Hematopoietic multipotent progenitor cell treated with erythropoietin and hydrocortisone succinate and interleukin-3 and kit ligand, for 17 days (in vitro differentiated cells): ENCODE measurements around the gene CLCF1.
A peak's percentile ranks its signal among the peaks of the same experiment; 100 is the strongest.

Experiments used
- DNase-seq: peaks from one replicate; pipeline ENCODE4 v3.0.0-alpha.2; 2015; ENCODE audit warnings: low spot score

The CLCF1 gene

DNA sequence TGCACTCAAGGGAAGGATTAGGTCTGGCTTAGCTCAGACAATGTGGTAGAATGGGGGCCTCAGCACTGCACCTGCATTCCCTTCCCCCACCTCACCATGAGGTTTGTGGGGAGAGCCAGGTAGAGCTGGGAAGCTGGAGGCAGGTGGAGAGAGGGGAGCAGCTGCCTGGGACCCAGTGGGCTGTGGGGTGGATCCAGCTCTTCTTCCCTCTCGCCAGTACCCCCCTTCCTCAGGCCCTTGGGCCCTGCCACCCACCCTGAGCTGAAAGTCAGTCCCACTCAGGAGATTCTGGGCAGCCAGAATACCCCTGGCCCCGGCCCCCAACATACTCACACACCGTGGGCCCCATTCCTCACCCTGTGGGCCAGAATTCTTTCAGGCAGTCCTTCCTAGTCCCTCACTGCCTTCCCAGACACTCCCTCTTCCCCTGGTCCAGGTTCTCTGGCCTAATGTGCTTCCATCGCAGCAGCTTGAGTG lies 17.0 kb downstream of the CLCF1 start:
- DNase-seq: peak; percentile 3

DNA sequence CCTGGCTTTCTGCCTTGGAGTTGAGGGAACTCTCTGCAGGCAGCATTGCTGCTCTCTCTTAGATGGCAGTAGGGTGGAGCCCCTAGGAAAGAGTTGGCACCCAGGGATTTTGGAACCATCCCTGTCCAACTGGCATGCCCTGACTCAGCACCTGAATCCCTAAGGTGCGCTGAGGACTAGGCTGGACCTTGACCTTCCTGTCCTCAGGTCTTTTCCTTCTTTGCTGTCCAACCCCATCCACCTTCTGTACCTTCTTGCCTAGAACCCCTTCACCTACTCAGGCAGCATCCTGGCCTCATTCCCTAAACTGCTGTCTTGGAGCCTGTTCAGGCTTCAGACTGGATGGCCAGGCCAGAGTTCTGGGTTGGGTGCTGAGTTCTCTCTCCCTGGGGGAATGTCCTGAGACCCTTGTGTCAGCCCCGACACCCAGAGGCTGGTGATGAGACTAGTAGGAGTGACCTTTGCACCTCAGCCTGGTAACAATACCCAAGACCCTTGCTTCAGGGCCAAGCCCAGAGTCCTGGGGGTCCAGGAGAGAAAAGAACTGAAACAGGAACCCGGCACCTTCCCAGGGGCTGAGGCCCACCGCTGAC lies 17.5 kb downstream of the CLCF1 start:
- peak; percentile 5 for DNase-seq

DNA sequence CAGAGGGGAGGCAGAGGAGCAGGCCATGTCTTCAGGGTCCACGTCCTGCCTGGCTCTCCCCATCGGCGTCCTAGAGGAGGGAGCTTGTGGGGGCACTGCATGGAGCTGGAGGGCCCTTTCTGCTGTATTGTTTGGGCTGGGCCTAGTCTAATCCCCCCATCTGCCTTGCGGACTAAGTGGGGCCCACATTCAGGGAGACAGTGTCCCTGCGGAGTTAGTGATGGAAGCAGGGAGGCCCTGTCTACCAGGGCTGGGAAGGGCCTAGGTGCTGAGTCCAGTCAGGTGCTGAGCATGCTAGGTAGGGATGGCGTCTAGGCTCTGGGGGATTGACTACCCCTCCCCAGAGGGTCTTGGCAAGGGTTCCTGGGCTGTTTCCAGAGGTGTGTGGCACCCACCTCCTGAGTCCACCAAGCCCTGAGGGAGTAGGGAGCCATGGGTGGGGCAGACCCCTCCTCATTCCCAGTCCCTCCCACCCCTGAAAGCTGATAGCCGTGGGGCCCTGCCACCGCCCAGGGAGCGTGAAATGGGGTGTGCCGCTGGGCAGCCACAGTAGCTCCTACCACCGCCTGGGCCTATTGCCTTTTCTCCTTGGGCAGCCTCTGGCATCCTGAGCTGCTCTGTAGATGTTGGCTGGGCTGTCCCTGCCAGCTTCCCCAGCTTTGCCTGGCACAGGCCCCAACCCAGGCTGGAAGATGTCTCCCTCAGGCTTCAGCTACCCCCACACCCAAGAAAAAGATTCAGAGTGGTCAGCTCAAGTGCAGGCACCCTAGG lies 18.2 kb downstream of the CLCF1 start:
- DNase-seq: no peak

DNA sequence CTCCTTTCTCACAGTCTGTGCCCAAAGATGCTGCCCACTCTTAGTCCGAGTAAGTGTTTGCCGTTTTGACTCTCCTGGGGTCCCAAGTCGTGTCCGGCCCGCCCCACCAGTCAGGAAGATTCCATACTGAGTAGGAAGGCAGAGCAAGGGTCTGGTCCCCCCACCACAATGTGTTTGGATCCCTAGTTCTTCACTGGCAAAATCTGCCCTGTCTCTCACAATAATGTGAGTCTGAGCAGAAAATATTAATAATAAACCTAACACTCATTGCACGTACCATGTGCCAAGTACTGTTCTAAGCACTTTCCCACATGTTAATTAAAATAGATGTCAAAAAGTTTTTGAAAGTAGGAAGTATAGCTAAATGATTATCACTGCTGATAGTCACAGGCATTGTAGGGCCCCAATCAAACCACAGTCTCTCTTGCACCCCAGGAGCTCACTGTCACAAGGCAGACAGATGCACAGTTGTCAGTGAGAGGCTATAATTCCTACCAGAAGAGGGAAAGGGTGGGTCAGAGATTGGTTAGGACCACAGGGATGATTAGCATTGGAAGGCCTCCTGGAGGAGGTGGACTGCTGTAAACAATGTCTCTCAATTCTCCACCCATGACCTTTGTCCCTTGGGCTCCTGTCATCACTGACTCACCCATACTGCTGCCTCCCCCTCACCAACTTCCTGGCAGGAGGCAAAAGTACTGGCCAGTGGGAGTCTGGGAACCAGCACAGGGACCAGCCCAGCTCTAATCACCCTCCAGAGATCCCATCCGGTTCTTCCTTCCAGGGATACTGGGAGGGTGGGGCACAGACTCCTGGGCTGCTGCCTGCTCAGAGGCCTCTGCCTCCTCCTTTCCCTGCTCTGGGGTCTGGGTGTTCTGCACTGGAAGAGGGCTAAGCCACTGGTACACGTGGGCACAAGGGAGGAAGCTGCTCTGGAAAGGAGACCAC lies 19.0 kb downstream of the CLCF1 start:
- peak; percentile 17 for DNase-seq

DNA sequence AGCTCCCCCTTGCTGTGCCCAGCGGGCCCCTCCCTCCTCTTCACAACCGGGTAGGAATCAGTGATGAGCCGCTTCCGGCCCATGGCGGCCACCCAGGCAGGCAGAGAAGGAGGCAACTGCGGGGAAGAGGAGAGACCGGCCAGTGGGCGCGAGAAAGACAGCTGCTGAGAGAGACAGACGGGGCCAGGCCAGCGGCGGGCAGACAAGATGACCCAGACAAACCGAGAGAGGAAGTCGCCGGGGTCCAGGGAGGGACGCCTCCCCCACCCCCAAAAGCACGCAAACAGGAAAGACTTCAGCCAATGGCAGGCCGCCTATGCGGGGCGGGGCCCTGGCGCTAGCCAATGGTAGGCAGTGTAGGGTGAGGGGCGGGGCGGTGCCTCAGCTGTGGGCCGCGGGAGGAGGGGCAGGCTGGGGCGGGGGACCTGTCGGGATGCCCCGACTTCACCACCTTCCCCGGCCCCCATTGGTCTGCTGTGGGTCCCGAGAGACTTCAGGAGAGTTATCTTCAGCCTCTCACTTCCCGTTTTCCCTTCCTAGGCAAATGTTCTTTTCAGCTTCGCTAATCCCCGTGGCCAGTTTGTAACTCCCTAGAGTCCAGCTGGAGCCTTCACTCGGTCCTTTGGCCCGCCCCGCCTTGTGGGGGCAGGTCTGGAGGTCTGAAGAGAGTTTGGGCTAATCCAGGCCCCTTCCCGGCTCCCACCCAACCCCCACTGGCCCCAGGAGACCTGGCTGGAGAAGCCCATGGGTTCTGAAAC lies 19.9 kb downstream of the CLCF1 start, which contains the start of gene POLD4:
Gene POLD4 (minus strand): TSS at position 230 of the 758 bp plus-strand sequence. CDS start 147 bp downstream, at position 83.
- DNase-seq: peak; percentile 94

DNA sequence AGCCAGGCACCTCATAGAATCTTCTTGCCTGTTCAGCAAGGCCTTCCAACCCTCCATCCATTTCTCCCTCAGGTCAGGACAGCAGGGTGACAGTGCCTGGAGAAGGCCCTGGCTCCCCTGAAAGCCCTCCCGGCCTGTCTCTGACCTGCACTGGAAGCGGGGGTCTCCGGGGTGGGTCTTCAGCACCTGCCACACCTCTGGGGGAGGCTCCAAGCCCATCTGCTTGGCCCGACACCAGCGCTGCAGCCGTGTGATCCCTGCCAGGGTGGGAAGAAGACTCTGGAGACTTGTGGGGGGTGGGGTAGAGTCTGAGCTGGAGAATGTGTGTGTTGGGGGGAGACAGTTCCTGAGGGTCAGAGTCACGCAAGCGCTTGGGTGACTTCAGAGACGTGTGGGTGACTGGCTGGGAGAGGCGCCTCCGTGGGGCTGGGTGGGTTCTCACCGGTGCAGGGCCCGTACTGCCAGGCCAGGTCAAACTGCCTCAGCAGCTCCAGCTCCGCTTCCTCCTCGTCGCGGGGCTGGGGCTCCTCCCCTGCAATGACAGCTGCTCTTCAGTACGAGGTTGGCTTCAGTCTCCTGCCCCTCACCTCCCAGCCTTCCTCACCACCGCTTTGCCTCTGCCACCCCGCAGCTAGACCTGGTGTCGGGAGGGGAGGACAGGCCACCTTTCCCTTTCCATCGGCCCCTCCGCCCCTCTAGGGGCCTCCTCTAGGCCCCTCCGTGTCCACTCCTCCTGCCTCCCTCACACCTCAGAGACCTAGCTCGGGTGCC lies 20.7 kb downstream of the CLCF1 start:
- DNase-seq: no peak

DNA sequence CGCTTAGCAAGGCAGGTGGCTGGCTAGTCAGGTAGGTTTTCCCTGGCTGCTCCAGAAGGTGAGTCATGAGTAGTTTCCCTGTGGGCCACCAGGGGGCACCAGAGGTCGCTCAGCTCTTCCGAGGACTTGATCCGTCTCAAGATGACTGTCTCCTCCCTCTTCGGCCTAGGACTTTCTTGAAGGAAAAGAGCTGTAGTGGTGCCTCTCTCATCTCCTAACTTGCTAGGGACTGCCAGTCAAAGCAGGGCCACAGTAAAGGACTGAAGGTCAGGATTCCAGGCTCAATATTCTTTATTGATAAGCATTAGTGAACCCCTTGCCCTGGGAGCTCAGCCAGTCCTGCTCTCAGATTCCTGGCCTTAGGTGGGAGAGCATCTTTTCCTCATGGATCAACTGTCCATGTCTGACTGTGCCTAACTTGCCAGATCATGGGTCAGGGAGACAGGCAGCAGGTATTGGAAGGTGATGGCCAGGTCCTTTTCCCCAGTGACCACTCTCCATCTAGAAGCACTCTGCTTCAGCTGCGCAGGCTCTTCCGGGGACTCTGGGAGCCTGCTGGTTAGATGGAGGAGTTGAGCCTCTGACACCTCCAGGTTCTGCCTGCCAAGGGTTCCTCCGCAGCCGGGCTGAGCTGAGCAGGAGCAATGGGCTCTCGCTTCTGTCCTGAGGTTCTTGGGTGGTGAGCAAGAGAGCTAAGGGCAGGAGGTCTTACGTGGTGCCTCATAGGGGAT lies 22.0 kb downstream of the CLCF1 start:
- DNase-seq: peak; percentile 90

DNA sequence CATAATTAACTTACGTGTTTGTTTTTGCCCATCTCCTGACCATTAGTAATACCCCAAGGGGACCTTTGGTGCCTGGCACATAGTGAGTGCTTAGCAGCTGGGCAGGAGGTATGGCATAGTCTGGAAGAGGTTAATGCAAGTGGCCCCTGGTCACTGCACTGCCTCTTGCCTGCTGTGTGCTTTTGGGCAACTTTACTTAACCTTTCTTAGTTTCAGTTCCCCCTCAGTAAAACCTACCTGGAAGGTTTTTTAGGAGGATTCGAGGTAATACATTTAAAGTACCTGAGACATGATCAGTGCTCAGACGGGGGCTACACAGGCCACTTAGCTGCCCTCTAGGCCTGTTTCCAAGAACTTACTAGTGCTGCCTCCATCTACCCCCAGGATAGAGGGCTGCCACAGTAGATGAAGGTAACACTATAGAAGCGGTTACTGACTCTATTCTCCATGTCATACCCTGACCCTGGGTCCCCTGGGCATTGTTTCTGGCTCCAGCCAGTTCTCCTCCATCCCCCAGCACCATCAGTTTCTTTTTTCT lies 23.4 kb downstream of the CLCF1 start:
- DNase-seq: no peak

DNA sequence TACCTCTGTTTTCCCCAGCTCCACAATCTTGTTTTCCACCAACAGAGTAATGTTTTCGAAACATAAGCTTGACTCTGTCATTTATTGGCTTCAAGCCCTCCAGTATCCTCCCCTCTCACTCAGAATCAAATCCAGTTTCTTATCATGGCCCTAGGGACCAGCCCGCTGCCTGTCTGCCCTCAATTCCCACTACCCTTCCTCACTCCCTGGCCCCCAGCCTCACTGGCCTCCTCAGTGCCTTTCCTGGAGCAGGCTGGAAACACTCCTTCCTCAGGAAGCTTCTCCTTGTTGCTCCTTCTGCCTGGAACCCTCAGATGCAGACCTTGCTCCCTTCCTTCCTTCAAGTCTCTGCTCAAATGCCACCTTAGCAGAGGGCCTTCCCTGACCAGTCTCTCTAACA lies 23.9 kb downstream of the CLCF1 start:
- DNase-seq: no peak

DNA sequence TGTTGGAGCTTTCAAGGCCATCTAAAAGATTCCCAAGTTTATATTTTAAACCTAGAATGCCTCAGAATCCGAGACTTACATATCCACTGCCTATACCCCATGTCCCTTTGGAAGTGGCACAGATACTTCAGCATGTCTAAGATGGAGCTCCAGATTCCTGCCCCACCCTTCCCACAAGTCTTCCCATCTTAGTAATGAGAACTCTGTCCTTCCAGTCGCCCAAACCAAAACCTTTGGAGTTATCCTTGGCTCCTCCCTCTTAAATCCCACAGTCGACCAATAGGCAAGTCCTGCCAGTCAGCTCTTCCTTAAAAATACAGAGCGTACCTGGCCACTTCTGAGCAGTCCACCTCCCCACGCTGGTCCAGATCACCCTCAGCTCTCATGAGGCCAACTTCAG lies 24.4 kb downstream of the CLCF1 start:
- DNase-seq: peak; percentile 5

DNA sequence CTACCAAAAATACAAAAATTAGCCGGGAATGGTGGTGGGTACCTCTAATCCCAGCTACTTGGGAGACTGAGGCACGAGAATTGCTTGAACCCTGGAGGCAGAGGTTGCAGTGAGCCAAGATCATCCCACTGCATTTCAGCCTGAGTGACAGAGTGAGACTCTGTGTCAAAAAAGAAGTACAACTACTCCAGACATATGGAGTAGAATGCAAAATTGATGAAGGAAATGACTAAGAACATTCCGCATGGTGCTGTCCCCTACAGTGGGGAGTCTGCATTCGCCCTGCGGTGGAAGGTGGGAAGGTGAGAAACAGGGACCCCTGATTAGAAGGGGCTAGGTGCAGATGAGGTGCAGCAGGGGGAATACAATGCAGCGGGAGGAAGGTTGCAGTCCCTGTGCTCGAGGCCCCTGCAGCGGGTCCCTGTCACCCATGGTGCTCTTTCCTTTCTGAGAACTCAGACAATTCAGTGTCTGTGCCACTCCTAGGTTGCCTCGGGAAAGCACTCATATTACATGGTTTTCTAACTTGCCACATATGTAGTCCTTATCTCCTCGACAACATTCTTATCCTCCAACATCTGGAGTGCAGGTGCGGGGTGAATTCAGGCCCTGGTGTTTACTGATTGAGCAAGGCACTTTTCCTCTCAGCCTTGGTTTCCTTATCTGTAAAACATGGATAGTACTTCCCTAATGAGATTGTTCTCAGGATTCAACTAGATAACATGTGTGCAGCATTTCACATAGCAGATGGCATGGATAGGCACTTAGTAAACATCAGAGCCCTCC lies 25.2 kb downstream of the CLCF1 start:
- DNase-seq: no peak

DNA sequence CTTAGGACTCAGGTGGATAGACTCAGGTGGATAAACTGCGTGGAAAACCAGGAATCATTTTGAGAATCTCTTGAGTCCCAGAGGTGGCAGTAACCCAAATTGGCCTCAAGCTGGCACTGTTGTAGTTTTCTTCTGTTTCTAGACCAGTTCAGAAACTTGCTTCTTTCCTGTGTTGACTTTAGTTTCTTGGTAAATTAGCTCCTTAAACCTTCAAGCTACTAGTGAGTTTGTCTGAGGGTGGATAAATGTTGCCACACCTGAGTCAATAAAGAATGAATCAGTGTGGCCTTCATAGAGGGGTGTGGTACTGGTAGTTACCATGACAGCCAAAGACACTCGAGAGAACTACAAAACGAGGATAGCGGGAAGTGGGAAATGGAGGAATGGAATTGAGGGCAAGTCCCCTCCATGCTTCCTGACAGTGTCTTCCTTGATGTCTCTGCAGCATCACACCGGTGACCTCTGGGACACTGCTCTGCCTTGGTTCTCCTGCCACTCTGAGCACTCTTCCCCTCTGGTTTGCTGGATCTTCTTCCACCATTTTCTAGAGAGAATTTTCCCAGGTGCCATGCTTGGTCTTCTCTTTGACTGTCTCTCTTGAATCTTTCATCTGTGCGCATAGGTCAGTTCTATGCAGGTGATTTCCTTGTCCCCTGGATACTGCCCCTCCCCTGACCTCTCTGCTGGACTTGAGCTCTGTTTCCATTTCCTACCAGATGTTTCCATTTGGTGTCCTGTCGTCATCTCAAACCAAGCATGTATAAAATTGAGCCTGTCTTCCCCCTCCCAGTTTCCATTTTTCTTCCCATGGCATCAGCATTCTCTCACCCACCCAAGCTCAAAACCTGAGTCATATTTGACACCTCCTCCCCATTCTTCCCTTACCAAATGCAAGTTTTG lies 27.2 kb downstream of the CLCF1 start:
- DNase-seq: peak; percentile 8

DNA sequence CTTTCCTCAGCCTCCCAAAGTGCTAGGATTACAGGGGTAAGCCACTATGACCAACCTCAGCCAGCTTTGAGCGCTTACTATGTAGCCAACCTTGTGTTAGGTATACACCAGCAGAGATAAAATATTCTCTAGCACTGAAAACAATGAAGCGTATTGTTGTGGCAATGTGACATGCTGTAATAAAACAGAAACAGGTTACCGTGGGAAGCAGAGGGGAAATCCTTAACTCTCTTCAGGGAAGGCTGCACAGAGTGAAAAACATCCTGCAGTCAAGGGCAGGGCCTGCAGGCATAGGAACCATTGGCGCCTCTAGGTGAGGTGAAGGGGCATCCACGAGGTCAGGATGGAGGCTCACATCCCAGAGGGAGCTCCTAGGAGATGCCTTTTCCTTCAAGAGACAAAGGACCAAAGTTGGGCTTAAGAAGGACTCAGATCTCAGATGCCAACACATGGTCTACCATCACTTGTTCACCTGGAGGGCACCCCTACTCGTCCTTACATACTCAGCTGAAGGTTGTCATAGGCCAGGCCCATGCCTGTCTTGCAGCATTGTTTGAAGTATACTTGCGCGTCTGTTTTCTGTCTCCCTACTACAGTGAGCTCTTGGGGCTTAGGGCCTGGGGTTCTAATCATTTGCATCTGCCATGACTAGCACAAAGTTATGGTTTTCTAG lies 28.0 kb downstream of the CLCF1 start:
- no peak for DNase-seq

DNA sequence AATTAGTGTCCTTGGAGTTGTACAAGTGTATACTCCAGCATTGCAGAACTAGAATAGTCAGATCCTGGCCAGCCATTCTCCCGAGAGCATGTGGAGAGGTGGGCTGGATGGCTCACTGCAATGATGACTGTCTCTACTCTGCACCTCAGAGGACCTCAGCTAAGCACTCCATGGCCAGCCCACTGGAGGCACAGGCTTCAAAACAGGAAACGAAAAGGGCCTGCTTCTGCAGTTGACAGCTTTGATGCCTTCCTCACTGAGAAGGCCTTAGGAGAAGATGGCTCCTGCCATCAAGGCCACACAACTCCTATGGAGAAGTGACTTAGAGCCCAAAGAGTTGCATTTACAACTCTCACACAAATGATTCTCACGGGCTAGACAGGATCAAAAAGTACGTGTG lies 29.1 kb downstream of the CLCF1 start:
- no peak for DNase-seq

DNA sequence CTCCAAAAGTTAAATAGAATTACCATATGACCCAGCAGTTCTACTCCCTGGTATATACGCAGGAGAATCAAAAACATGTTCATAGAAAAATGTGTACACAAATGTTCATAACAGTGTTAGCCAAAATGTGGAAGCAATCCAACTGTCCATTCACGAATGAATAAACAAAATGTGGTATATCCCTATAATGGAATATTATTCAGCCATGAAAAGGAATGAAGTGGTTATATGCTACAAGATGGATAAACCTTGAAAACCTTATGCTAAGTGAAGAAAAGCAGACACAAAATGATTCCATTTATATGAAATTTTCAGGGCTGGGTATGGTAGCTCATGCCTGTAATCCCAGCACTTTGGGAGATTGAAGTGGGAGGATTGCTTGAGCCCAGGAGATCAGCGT lies 36.1 kb downstream of the CLCF1 start:
- DNase-seq: no peak

DNA sequence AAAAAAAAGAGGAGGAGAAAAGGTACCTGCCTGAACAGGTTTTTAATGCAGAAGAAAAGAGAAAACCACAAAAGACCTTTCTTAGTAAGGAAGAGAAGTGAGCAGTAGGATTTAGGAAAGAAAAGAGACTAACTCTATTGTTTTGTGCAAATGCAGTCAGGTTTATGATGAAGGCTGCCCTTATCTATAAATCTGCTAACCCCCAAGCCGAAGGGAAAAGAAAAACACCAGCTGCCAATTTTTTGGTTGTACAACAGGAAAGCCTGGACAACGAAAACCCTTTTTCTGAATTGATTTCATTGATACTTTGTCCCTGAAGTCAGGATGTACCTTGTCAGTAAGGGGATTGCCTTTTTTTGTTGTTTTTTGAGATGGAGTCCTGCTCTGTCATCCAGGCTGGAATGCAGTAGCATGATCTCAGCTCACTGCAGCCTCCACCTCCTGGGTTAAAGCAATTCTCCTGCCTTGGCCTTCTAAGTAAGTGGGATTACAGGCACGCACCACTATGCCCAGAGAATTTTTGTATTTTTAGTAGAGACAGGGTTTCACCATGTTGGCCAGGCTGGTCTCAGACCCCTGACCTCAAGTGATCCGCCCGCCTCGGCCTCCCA lies 41.2 kb downstream of the CLCF1 start:
- DNase-seq: no peak

DNA sequence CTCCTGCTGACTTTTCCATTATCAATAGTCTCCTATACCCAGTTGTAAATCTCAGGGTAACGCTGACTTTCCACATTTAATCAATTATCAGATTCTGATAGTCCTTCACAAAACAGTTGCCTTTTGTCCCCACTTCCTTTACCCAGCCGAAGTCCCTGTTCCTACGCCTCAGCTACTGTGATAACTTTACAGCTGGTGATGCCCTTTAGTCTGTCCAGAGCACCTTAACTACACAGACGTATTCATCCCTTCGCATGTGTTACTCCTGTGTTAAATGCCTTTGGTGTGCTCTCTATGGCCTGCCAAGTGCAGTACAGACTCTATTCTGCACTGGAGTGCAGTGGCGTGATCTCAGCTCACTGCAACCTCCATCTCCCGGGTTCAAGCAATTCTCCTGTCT lies 49.9 kb downstream of the CLCF1 start:
- DNase-seq: no peak
